Neural progenitor cell (in vitro differentiated cells): Measurements from ENCODE around the gene TJP1. TPM values are rescaled to one million over a fixed set of nuclear protein-coding genes. Genes with fewer than 3 reads are reported as not detected.

Experiments
- DNase-seq: peaks from one replicate; pipeline ENCODE4 v3.0.0-alpha.2; 2016; ENCODE audit warnings: low spot score
- H2AFZ ChIP-seq: fragments of 200-600 bp; sonication (generic); replicated peaks from 2 replicates; pipeline ENCODE4 v1.6.1; 2016; ENCODE audit warnings: antibody characterized with exemption
- H3F3A ChIP-seq: fragments of 200-600 bp; sonication (generic); 2 replicates; pipeline ENCODE4 v1.6.1; 2016; ENCODE audit warnings: antibody characterized with exemption, low read depth
- H3K27ac ChIP-seq: fragments of 200-600 bp; sonication (generic); 2 replicates; pipeline ENCODE4 v1.5.1; 2016; ENCODE audit warnings: mild to moderate bottlenecking
- H3K27me3 ChIP-seq: fragments of 200-600 bp; sonication (generic); 2 replicates; pipeline ENCODE4 v1.6.1; 2016; ENCODE audit warnings: mild to moderate bottlenecking, moderate library complexity
- H3K36me3 ChIP-seq: fragments of 200-600 bp; sonication (generic); 2 replicates; pipeline ENCODE4 v1.5.1; 2016
- H3K4me1 ChIP-seq: fragments of 200-600 bp; sonication (generic); 2 replicates; pipeline ENCODE4 v1.6.1; 2016; ENCODE audit warnings: mixed run types
- H3K4me2 ChIP-seq: fragments of 200-600 bp; sonication (generic); 2 replicates; pipeline ENCODE4 v1.6.1; 2016
- H3K4me3 ChIP-seq: fragments of 200-600 bp; sonication (generic); 2 replicates; pipeline ENCODE4 v1.5.1; 2016
- H3K79me2 ChIP-seq: fragments of 200-600 bp; sonication (generic); 2 replicates; pipeline ENCODE4 v1.6.1; 2016; ENCODE audit warnings: low read depth
- H3K9ac ChIP-seq: fragments of 200-600 bp; sonication (generic); 2 replicates; pipeline ENCODE4 v1.6.1; 2016
- H3K9me3 ChIP-seq: fragments of 200-600 bp; sonication (generic); 2 replicates; pipeline ENCODE4 v1.5.1; 2016; ENCODE audit warnings: low read depth
- H4K20me1 ChIP-seq: fragments of 200-600 bp; sonication (generic); 2 replicates; pipeline ENCODE4 v1.6.1; 2016; ENCODE audit warnings: low read depth
- H3K27ac Mint-ChIP-seq: 3 replicates; pipeline ENCODE4 v1.8.0; 2021; ENCODE audit warnings: mixed read lengths
- H3K27me3 Mint-ChIP-seq: 2 replicates; pipeline ENCODE4 v1.8.0; 2022; ENCODE audit warnings: low read depth, mild to moderate bottlenecking, inconsistent platforms, moderate library complexity, mixed read lengths; ENCODE audit not compliant: insufficient read depth
- H3K36me3 Mint-ChIP-seq: 3 replicates; pipeline ENCODE4 v1.8.0; 2021; ENCODE audit warnings: mixed read lengths
- H3K4me1 Mint-ChIP-seq: 3 replicates; pipeline ENCODE4 v1.8.0; 2021; ENCODE audit warnings: mixed read lengths
- H3K4me3 Mint-ChIP-seq: 3 replicates; pipeline ENCODE4 v1.8.0; 2021; ENCODE audit warnings: mild to moderate bottlenecking, moderate library complexity, mixed read lengths
- H3K9me3 Mint-ChIP-seq: 3 replicates; pipeline ENCODE4 v1.8.0; 2020; ENCODE audit warnings: mixed read lengths
- CTCF ChIP-seq: fragments of 200-600 bp; sonication (generic); IDR thresholded peaks from 2 replicates; pipeline ENCODE4 v1.5.1; 2017; ENCODE audit warnings: antibody characterized with exemption, mild to moderate bottlenecking
- EZH2 ChIP-seq: fragments of 200-600 bp; sonication (generic); IDR thresholded peaks from 2 replicates; pipeline ENCODE4 v1.6.1; 2017; ENCODE audit warnings: antibody characterized with exemption, mild to moderate bottlenecking, moderate library complexity
- EZH2phosphoT487 ChIP-seq: fragments of 200-600 bp; sonication (generic); IDR thresholded peaks from 2 replicates; pipeline ENCODE4 v1.6.1; 2017; ENCODE audit warnings: antibody characterized with exemption
- total RNA-seq: library from RNA; depleted of rRNA; stranded (reverse); fragments of >200 nt; gene quantifications from 2 replicates; pipeline ENCODE4 v1.2.3, GENCODE V29; 2015; ENCODE audit warnings: low replicate concordance

TJP1 gene
- total RNA-seq, 1 donor from 2014 or later, result 126 TPM

- DNase-seq, result no peak
Measured at GRCh38 chr15:29770796-29771195, 51.5 kb downstream of the TJP1 start.

GRCh38 chr15:29765898-29766527, 56.3 kb downstream of the TJP1 start:
- Mint-ChIP-seq H3K9me3 (no peaks in the 10 kb centered on the region), H3K27me3 (no peaks in the 10 kb centered on the region), H3K36me3 (peaks cover 39% of the 10 kb centered on the region), H3K4me1 (peaks cover 9% of the 10 kb centered on the region), H3K27ac (no peak overlapping the region), H3K4me3 (no peak overlapping the region)
- Histone ChIP-seq H2AFZ (no peak overlapping the region), H3K9me3 (no peaks in the 10 kb centered on the region), H3K27me3 (no peaks in the 10 kb centered on the region), H3K79me2 (peaks cover 30% of the 10 kb centered on the region), H4K20me1 (peaks cover 31% of the 10 kb centered on the region), H3F3A (no peaks in the 10 kb centered on the region), H3K9ac (no peak overlapping the region), H3K4me3 (no peak overlapping the region), H3K36me3 (peaks cover 27% of the 10 kb centered on the region), H3K4me2 (no peak overlapping the region), H3K4me1 (no peaks in the 10 kb centered on the region), H3K27ac (no peak overlapping the region)
- DNase-seq, result no peak
- no peak for TF ChIP-seq CTCF
- no peak for TF ChIP-seq EZH2phosphoT487
- TF ChIP-seq EZH2, result no peak

More at GRCh38 chr15:29770796-29771195, 51.5 kb downstream of the TJP1 start:
- no peak overlapping the region for H3K4me3 Mint-ChIP-seq
- no peaks in the 10 kb centered on the region for H3K27me3 ChIP-seq
- no peak overlapping the region for H3K9ac ChIP-seq
- H3K27me3 Mint-ChIP-seq, result no peaks in the 10 kb centered on the region
- H3K4me3 ChIP-seq, result no peak overlapping the region
- H3K4me1 Mint-ChIP-seq, result peaks cover 2% of the 10 kb centered on the region
- peaks cover 38% of the 10 kb centered on the region for H3K79me2 ChIP-seq
- H3F3A ChIP-seq, result no peaks in the 10 kb centered on the region
- no peak for TF ChIP-seq EZH2phosphoT487
- no peak for TF ChIP-seq EZH2
- H3K9me3 Mint-ChIP-seq, result peaks cover 2% of the 10 kb centered on the region
- no peak overlapping the region for H3K4me2 ChIP-seq
- H2AFZ ChIP-seq, result no peak overlapping the region
- H4K20me1 ChIP-seq, result peaks cover 39% of the 10 kb centered on the region
- H3K36me3 ChIP-seq, result no peaks in the 10 kb centered on the region
- no peaks in the 10 kb centered on the region for H3K4me1 ChIP-seq
- H3K27ac Mint-ChIP-seq, result no peak overlapping the region
- no peak overlapping the region for H3K27ac ChIP-seq
- peaks cover 21% of the 10 kb centered on the region for H3K36me3 Mint-ChIP-seq
- no peaks in the 10 kb centered on the region for H3K9me3 ChIP-seq

GRCh38 chr15:29765234-29765841, 56.9 kb downstream of the TJP1 start:
- Histone ChIP-seq H3K9me3 (no peaks in the 10 kb centered on the region), H2AFZ (no peak overlapping the region), H3K27ac (no peak overlapping the region), H3K27me3 (no peaks in the 10 kb centered on the region), H3K79me2 (peaks cover 30% of the 10 kb centered on the region), H3K4me1 (no peaks in the 10 kb centered on the region), H3F3A (no peaks in the 10 kb centered on the region), H4K20me1 (peaks cover 31% of the 10 kb centered on the region), H3K4me3 (no peak overlapping the region), H3K36me3 (peaks cover 28% of the 10 kb centered on the region), H3K4me2 (no peak overlapping the region), H3K9ac (no peak overlapping the region)
- no peaks in the 10 kb centered on the region for H3K27me3 Mint-ChIP-seq
- peaks cover 9% of the 10 kb centered on the region for H3K4me1 Mint-ChIP-seq
- no peaks in the 10 kb centered on the region for H3K9me3 Mint-ChIP-seq
- no peak for DNase-seq
- H3K27ac Mint-ChIP-seq, result no peak overlapping the region
- H3K4me3 Mint-ChIP-seq, result no peak overlapping the region
- no peak for TF ChIP-seq EZH2
- TF ChIP-seq CTCF, result no peak
- no peak for TF ChIP-seq EZH2phosphoT487
- H3K36me3 Mint-ChIP-seq, result peaks cover 39% of the 10 kb centered on the region

GRCh38 chr15:29759596-29759995, 62.7 kb downstream of the TJP1 start:
- Histone ChIP-seq H4K20me1 (peaks cover 5% of the 10 kb centered on the region), H3K79me2 (peaks cover 30% of the 10 kb centered on the region), H3K36me3 (peaks cover 25% of the 10 kb centered on the region)

More at GRCh38 chr15:29759596-29759995, 62.7 kb downstream of the TJP1 start:
- DNase-seq, result no peak
- no peak overlapping the region for H3K27ac Mint-ChIP-seq
- H3K36me3 Mint-ChIP-seq, result peaks cover 33% of the 10 kb centered on the region
- no peaks in the 10 kb centered on the region for H3K27me3 Mint-ChIP-seq
- Histone ChIP-seq H3K4me3 (no peak overlapping the region), H3F3A (no peaks in the 10 kb centered on the region), H3K4me2 (no peak overlapping the region), H3K27me3 (no peaks in the 10 kb centered on the region), H2AFZ (no peak overlapping the region), H3K9ac (no peak overlapping the region), H3K27ac (no peak overlapping the region), H3K9me3 (no peaks in the 10 kb centered on the region), H3K4me1 (no peaks in the 10 kb centered on the region)
- H3K4me3 Mint-ChIP-seq, result no peak overlapping the region
- peaks cover 3% of the 10 kb centered on the region for H3K4me1 Mint-ChIP-seq
- TF ChIP-seq EZH2phosphoT487, result no peak
- TF ChIP-seq CTCF, result no peak
- no peak for TF ChIP-seq EZH2
- no peaks in the 10 kb centered on the region for H3K9me3 Mint-ChIP-seq
